ENCODE measurements around the gene SPATA13.

GRCh38 chr13:24277761-24278160 lies 117.2 kb downstream of the SPATA13 start:
- TF ChIP-seq POLR2A (IDR thresholded peaks at IDR 0.05; ENCODE audit: low read length) (no peak), GATA1 (IDR thresholded peaks at IDR 0.05; ENCODE audit: low read depth, low read length) (no peak)

Data from erythroblast (primary cell).